Loucy (cell line): ENCODE results near the gene HOXD12.

Experiments
- H2AFZ ChIP-seq: fragments of 200-600 bp; sonication (generic); 2 replicates; pipeline ENCODE4 v1.6.0; 2016; ENCODE audit warnings: antibody characterized with exemption, mild to moderate bottlenecking, low read length, moderate library complexity
- H3F3A ChIP-seq: fragments of 200-600 bp; 2 replicates; pipeline ENCODE4 v1.6.0; 2016; ENCODE audit warnings: antibody characterized with exemption, low read depth, mild to moderate bottlenecking
- H3K27me3 ChIP-seq: fragments of 200-600 bp; sonication (generic); 2 replicates; pipeline ENCODE4 v1.6.1; 2014; ENCODE audit warnings: low read length, mild to moderate bottlenecking; ENCODE audit not compliant: insufficient read depth, poor library complexity, severe bottlenecking
- H3K36me3 ChIP-seq: fragments of 200-600 bp; sonication (generic); 2 replicates; pipeline ENCODE4 v1.6.1; 2016; ENCODE audit warnings: low read length; ENCODE audit not compliant: insufficient read depth
- H3K4me1 ChIP-seq: fragments of 200-600 bp; sonication (generic); 2 replicates; pipeline ENCODE4 v1.5.1; 2014; ENCODE audit warnings: low read length, mild to moderate bottlenecking; ENCODE audit not compliant: insufficient read depth, poor library complexity, severe bottlenecking
- H3K4me2 ChIP-seq: fragments of 200-600 bp; sonication (generic); 2 replicates; pipeline ENCODE4 v1.6.0; 2014; ENCODE audit warnings: antibody characterized with exemption, low read length, low read depth, mild to moderate bottlenecking; ENCODE audit not compliant: poor library complexity, severe bottlenecking
- H3K4me3 ChIP-seq: fragments of 200-600 bp; sonication (generic); 2 replicates; pipeline ENCODE4 v1.5.1; 2014; ENCODE audit warnings: low read length, mild to moderate bottlenecking, mixed read lengths; ENCODE audit not compliant: poor library complexity, severe bottlenecking
- H3K79me2 ChIP-seq: fragments of 200-600 bp; sonication (generic); 2 replicates; pipeline ENCODE4 v1.6.1; 2014; ENCODE audit warnings: low read length; ENCODE audit not compliant: insufficient read depth
- H3K9ac ChIP-seq: fragments of 200-600 bp; sonication (generic); 2 replicates; pipeline ENCODE4 v1.6.0; 2014; ENCODE audit warnings: mild to moderate bottlenecking, low read depth, low read length, moderate library complexity; ENCODE audit not compliant: poor library complexity, severe bottlenecking
- H3K9me2 ChIP-seq: fragments of 200-600 bp; sonication (generic); replicated peaks from 2 replicates; pipeline ENCODE4 v1.6.1; 2016; ENCODE audit warnings: low read depth, low read length, mixed read lengths
- H3K9me3 ChIP-seq: fragments of 200-600 bp; sonication (generic); 2 replicates; pipeline ENCODE4 v1.6.1; 2014; ENCODE audit warnings: mild to moderate bottlenecking, antibody characterized with exemption, low read length, low read depth; ENCODE audit not compliant: insufficient read depth
- H4K20me1 ChIP-seq: fragments of 200-600 bp; sonication (generic); 2 replicates; pipeline ENCODE4 v1.6.0; 2014; ENCODE audit warnings: antibody characterized with exemption, low read length, mild to moderate bottlenecking; ENCODE audit not compliant: insufficient read depth, poor library complexity, severe bottlenecking
- CTCF ChIP-seq: fragments of 200-600 bp; sonication (generic); conservative IDR thresholded peaks from 2 replicates; pipeline ENCODE4 v1.5.1; 2014; ENCODE audit warnings: mild to moderate bottlenecking, antibody characterized with exemption, low read length
- EZH2phosphoT487 ChIP-seq: fragments of 200-600 bp; IDR thresholded peaks from 2 replicates; pipeline ENCODE4 v1.6.1; 2018; ENCODE audit warnings: antibody characterized with exemption, mild to moderate bottlenecking, moderate library complexity, borderline replicate concordance

The HOXD12 gene

DNA sequence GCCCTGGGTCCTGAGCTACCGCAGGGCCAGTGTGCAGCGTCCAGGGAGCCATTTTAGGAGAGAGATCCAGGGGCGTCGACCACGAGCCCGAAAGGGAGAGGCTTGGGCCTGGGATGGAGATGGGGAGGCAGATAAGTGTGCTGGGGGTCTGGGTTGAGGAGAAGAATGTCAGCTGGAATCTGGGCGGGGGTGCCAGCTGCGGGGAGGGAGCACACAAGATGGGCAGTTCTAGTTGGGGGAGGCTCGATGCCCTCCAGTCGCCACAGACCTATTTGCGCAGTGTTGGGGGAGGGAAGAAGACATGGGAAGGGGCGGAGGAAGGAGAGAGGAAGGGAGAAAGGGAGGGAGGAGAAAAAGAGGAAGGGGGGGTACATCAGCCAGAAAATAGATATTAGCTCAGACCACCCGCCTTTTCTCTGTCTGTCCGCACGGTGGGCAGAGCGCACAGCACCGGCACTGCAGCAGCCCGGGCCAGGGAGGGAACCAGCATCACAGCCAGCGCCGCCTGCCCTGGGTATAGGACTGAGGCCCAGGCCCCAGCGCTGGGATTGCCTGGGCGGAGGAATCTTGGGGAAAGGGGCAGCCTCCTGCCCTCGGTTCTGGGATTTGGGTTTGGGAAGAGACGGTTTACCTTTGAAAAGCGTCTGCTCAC, 5.6 kb downstream of the HOXD12 start:
- H3K4me2 ChIP-seq = no peak overlapping the region
- peaks cover 3% of the 10 kb centered on the region for H3K4me1 ChIP-seq
- H3K4me3 ChIP-seq = no peak overlapping the region
- no peaks in the 10 kb centered on the region for H3K79me2 ChIP-seq
- no peaks in the 10 kb centered on the region for H3F3A ChIP-seq
- H3K36me3 ChIP-seq = no peaks in the 10 kb centered on the region
- H3K9me2 ChIP-seq = no peaks in the 10 kb centered on the region
- H3K27me3 ChIP-seq = peaks cover 3% of the 10 kb centered on the region
- no peaks in the 10 kb centered on the region for H4K20me1 ChIP-seq
- TF ChIP-seq EZH2phosphoT487 (no peak), CTCF (no peak)
- no peak overlapping the region for H2AFZ ChIP-seq
- no peak overlapping the region for H3K9ac ChIP-seq
- no peaks in the 10 kb centered on the region for H3K9me3 ChIP-seq

DNA sequence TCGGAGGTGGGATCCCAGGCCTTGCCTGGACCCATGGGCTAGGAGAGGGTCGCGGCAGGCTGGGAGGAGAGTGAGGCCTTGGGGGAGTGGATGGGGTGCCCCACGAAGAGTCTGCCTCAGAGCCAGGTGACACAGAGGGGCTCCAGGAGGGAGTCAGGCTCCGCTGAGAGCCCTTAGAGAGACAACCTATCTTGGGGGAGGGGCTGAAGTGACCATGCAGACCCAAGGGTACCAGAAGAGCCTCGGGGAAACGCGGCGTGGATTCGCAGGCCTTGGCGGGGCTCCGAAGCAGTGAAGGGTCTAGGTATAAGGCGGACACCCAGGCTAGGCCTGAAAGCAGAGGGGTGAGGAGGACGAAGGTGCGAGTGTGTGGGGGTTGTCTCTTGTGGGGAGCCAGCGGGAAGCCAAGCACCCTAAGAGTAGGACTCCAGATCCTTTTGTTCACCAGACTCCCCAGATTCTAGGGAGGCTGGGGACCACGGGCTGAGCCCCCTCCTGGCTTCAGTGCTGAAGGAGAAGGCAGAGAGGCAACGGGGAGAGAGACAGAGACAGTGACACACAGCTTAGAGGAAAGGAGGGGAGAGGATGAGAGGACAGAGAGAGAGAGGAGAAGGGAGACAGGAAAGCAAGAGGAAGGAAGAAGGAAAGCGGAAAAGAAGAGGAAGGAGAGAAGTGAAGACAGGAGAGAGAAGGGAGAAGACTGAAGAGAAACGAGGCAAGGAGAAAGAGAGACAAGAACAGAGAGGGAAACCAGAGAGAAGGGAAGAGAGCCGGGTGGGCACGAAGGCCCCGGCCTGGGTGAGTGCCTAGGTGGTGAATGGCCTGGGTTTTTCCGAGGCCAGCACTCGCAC, 6.4 kb downstream of the HOXD12 start:
- H3K9ac ChIP-seq = no peak overlapping the region
- no peak overlapping the region for H3K4me2 ChIP-seq
- no peaks in the 10 kb centered on the region for H3K9me3 ChIP-seq
- no peaks in the 10 kb centered on the region for H3F3A ChIP-seq
- no peaks in the 10 kb centered on the region for H3K9me2 ChIP-seq
- no peak overlapping the region for H2AFZ ChIP-seq
- peaks cover 4% of the 10 kb centered on the region for H3K27me3 ChIP-seq
- no peaks in the 10 kb centered on the region for H4K20me1 ChIP-seq
- H3K4me1 ChIP-seq = peaks cover 3% of the 10 kb centered on the region
- no peaks in the 10 kb centered on the region for H3K79me2 ChIP-seq
- no peaks in the 10 kb centered on the region for H3K36me3 ChIP-seq
- TF ChIP-seq EZH2phosphoT487 (no peak), CTCF (no peak)
- no peak overlapping the region for H3K4me3 ChIP-seq

DNA sequence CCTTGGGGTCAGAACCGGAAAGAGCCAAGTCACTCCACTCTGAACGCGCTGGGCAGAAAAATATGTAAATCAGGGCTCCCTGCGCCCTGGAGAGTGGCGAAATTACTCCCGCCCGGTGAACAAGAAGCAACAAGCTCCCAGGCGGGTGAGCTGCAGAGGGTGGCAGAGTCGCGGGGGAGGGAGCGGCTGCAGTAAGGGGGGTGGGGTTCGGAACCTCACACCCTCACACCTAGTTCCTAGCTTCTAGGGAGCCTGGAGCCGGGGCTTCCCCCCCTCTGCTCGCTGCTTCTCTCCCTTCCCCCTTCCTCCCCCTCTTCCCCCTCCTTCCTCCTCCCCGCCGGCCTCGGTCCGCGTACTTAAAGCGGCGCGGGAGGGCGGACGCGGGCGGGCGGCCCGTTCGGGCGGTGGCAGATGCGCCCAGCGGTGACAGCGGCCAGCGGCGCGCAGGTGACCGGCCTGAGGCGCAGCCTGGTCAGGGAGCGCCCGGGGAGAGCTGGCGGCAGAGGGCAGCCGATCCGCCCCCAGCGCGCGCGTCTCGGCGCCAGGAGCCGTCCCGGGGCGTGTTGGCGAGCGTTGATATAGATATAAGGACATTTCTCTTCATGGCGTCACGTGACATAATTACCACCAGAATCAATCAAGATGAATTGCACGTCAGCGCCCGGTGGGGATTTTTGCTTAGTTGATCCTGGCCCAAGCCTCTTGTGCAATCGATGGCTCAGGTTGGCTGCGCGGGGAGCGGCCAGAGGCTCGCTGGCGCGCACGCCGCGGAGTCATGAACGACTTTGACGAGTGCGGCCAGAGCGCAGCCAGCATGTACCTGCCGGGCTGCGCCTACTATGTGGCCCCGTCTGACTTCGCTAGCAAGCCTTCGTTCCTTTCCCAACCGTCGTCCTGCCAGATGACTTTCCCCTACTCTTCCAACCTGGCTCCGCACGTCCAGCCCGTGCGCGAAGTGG, 7.3 kb downstream of the HOXD12 start, which contains the start of gene HOXD11:
HOXD11 (plus strand) TSS at position 700 of the 959 bp plus-strand sequence; CDS start at position 776, 76 bp downstream.
- no peak within 1 kb of the TSS for H3K4me3 ChIP-seq
- TF ChIP-seq CTCF = no peak
- TF ChIP-seq EZH2phosphoT487 = no peak
- H4K20me1 ChIP-seq = no peaks in the 10 kb centered on the region
- H3F3A ChIP-seq = no peaks in the 10 kb centered on the region
- no peaks in the 10 kb centered on the region for H3K36me3 ChIP-seq
- no peaks in the 10 kb centered on the region for H3K9me2 ChIP-seq
- H3K27me3 ChIP-seq = peaks cover 7% of the 10 kb centered on the region
- H2AFZ ChIP-seq = no peak within 1 kb of the TSS
- H3K9ac ChIP-seq = no peak within 1 kb of the TSS
- H3K9me3 ChIP-seq = no peaks in the 10 kb centered on the region
- H3K4me2 ChIP-seq = no peak within 1 kb of the TSS
- peaks cover 3% of the 10 kb centered on the region for H3K4me1 ChIP-seq
- no peaks in the 10 kb centered on the region for H3K79me2 ChIP-seq
